Measurements from ENCODE around the gene MAP1LC3A. TPM values are rescaled to one million over a fixed set of nuclear protein-coding genes. Genes with fewer than 3 reads are reported as not detected.

Gene MAP1LC3A
- total and polyA plus RNA-seq, 7 donors = 27.4 to 90.5 (median 35.5) TPM

- no peaks in the 10 kb centered on the region for H3K9me3 ChIP-seq
- peaks cover 28% of the 10 kb centered on the region for H3K4me1 ChIP-seq
- no peaks in the 10 kb centered on the region for H3K27me3 ChIP-seq (ENCODE audit: insufficient read depth in 3 of 3, low read length in 2 of 3)
- TF ChIP-seq CTCF (IDR thresholded peaks at IDR 0.05) = no peak
- 78 to 80% (median 78%) methylated on average over 4 of the region's 4 CpGs for WGBS, 3 donors
- peaks cover 3 to 47% of the 10 kb centered on the region in 2 donors for H3K36me3 ChIP-seq (ENCODE audit: insufficient read depth in 1 of 2, low read depth in 1 of 2)
- peak overlapping the region; percentile 19 for H3K27ac ChIP-seq
- DNase-seq (no peak), ATAC-seq (no peak)
- no peak overlapping the region for H3K4me3 ChIP-seq
- intact Hi-C loops (cut with DNase I) = loop anchor here in 1 of 2 donors (5.0 kb wide), 1 partner anchor 190 kb away; no protein-coding TSS in a partner anchor
These were observed 23.7 kb downstream of the MAP1LC3A start for GRCh38 chr20:34582221-34582620.

GRCh38 chr20:34582911-34583310 lies 24.4 kb downstream of the MAP1LC3A start:
- H3K36me3 ChIP-seq (ENCODE audit: insufficient read depth in 1 of 2, low read depth in 1 of 2) = peaks cover 3 to 49% of the 10 kb centered on the region in 2 donors
- peaks cover 28% of the 10 kb centered on the region for H3K4me1 ChIP-seq
- DNase-seq (no peak), ATAC-seq (no peak)
- no peak for TF ChIP-seq CTCF (IDR thresholded peaks at IDR 0.05)
- intact Hi-C loops (cut with DNase I) = loop anchor here in 1 of 2 donors (5.0 kb wide), 1 partner anchor 189 kb away; no protein-coding TSS in a partner anchor
- H3K9me3 ChIP-seq = no peaks in the 10 kb centered on the region
- H3K4me3 ChIP-seq = no peak overlapping the region
- H3K27ac ChIP-seq = peak overlapping the region; percentile 54
- H3K27me3 ChIP-seq (ENCODE audit: insufficient read depth in 3 of 3, low read length in 2 of 3) = no peaks in the 10 kb centered on the region
- 88 to 95% (median 89%) methylated on average over 4 of the region's 4 CpGs for whole genome bisulfite sequencing, 3 donors

- ATAC-seq (peak; percentile 58 to 76 (median 62)), DNase-seq (no peak)
- Histone ChIP-seq H3K9me3 (no peaks in the 10 kb centered on the region), H3K4me3 (no peak overlapping the region), H3K4me1 (peaks cover 22% of the 10 kb centered on the region), H3K27me3 (ENCODE audit: insufficient read depth in 3 of 3, low read length in 2 of 3) (no peaks in the 10 kb centered on the region), H3K27ac (peak overlapping the region; percentile 54), H3K36me3 (ENCODE audit: insufficient read depth in 1 of 2, low read depth in 1 of 2) (peaks cover 3 to 55% of the 10 kb centered on the region in 2 donors)
- 34 to 60% (median 52%) methylated on average over 6 of the region's 6 CpGs for WGBS, 3 donors
- no peak for TF ChIP-seq CTCF (IDR thresholded peaks at IDR 0.05)
- intact Hi-C loops (cut with DNase I) = loop anchor here in 1 of 2 donors (5.0 kb wide), 1 partner anchor 189 kb away; no protein-coding TSS in a partner anchor
These were observed 25.0 kb downstream of the MAP1LC3A start for GRCh38 chr20:34583544-34583943.

GRCh38 chr20:34585019-34585418 lies 26.5 kb downstream of the MAP1LC3A start:
- H3K9me3 ChIP-seq = no peaks in the 10 kb centered on the region
- intact Hi-C loops (cut with DNase I) = no loop called here
- ATAC-seq = no peak
- TF ChIP-seq CTCF (IDR thresholded peaks at IDR 0.05) = no peak
- no peak overlapping the region for H3K27ac ChIP-seq
- H3K36me3 ChIP-seq (ENCODE audit: insufficient read depth in 1 of 2, low read depth in 1 of 2) = peaks cover 3 to 53% of the 10 kb centered on the region in 2 donors
- no peak overlapping the region for H3K4me3 ChIP-seq
- H3K27me3 ChIP-seq (ENCODE audit: insufficient read depth in 3 of 3, low read length in 2 of 3) = no peaks in the 10 kb centered on the region
- WGBS, 3 donors = 96 to 99% (median 97%) methylated on average over 5 of the region's 5 CpGs
- DNase-seq = no peak
- H3K4me1 ChIP-seq = peaks cover 9% of the 10 kb centered on the region
